ENCODE results near the gene P3H3.

P3H3 gene

GRCh38 chr12:6872073-6873048, 44.2 kb downstream of the P3H3 start (continued):
- TF ChIP-seq PRDM10 (tag by site-specific recombination; IDR thresholded peaks at IDR 0.05), result peak; percentile 37; the same call in 1 of the 2 replicates
- 0 out of 2 replicates have a peak, but pooled peaks have one; percentile 49 for TF ChIP-seq ZNF600 (tag by site-specific recombination; IDR thresholded peaks at IDR 0.05)
- peak; percentile 71 for TF ChIP-seq SP3 (tag by site-specific recombination; IDR thresholded peaks at IDR 0.05)
- TF ChIP-seq ZFP69B (tag by site-specific recombination; IDR thresholded peaks at IDR 0.05), result peak; percentile 47; the same call in 1 of the 2 replicates
- TF ChIP-seq ZBTB21 (tag by site-specific recombination; IDR thresholded peaks at IDR 0.05), result no peak
- TF ChIP-seq ZBTB7A (tag by site-specific recombination; IDR thresholded peaks at IDR 0.05; ENCODE audit: low read depth), result peak; percentile 91
- TF ChIP-seq ZNF843 (tag by site-specific recombination; IDR thresholded peaks at IDR 0.05), result peak; percentile 43; the same call in 1 of the 2 replicates
- peak; percentile 50; the same call in 1 of the 2 replicates for TF ChIP-seq HIC1 (tag by site-specific recombination; IDR thresholded peaks at IDR 0.05)
- TF ChIP-seq WT1 (tag by site-specific recombination; IDR thresholded peaks at IDR 0.05), result peak; percentile 42; the same call in 1 of the 2 replicates
- peak; percentile 56; the same call in 1 of the 2 replicates for TF ChIP-seq ZNF391 (tag by site-specific recombination; IDR thresholded peaks at IDR 0.05; ENCODE audit: borderline replicate concordance, low read depth)
- peak; percentile 95 for TF ChIP-seq ZBTB48 (tag by site-specific recombination; IDR thresholded peaks at IDR 0.05)
- TF ChIP-seq KLF9 (tag by site-specific recombination; IDR thresholded peaks at IDR 0.05; ENCODE audit: low read depth), result peak; percentile 99
- TF ChIP-seq INSM2 (tag by site-specific recombination; IDR thresholded peaks at IDR 0.05), result no peak
- peak; percentile 29; the same call in 1 of the 2 replicates for TF ChIP-seq PRDM4 (tag by site-specific recombination; IDR thresholded peaks at IDR 0.05)
- TF ChIP-seq PBX3 (CRISPR knock-in tag; IDR thresholded peaks at IDR 0.05), result 0 out of 2 replicates have a peak, but pooled peaks have one; percentile 58
- peak; percentile 65; the same call in 1 of the 2 replicates for TF ChIP-seq KLF17 (tag by site-specific recombination; IDR thresholded peaks at IDR 0.05)
- no peak for TF ChIP-seq ZNF837 (tag by site-specific recombination; IDR thresholded peaks at IDR 0.05)
- peak; percentile 39 for TF ChIP-seq ZFHX2 (tag by site-specific recombination; conservative IDR thresholded peaks at IDR 0.05)
- TF ChIP-seq GLIS1 (tag by site-specific recombination; IDR thresholded peaks at IDR 0.05), result peak; percentile 44
- TF ChIP-seq KLF8 (tag by site-specific recombination; IDR thresholded peaks at IDR 0.05), result peak; percentile 95
- no peak for TF ChIP-seq ZNF221 (tag by site-specific recombination; IDR thresholded peaks at IDR 0.05; ENCODE audit: borderline replicate concordance)
- TF ChIP-seq ZNF571 (tag by site-specific recombination; IDR thresholded peaks at IDR 0.05), result no peak
- TF ChIP-seq ZNF341 (tag by site-specific recombination; IDR thresholded peaks at IDR 0.05; ENCODE audit: low read depth), result peak; percentile 88
- no peak for TF ChIP-seq ZNF768 (tag by site-specific recombination; IDR thresholded peaks at IDR 0.05)
